COLO829 (cell line): ENCODE data around the gene MFSD11.
"Not testable (repeated sequence)": the region's sequence is repeated elsewhere in the genome, so short reads cannot be mapped to it uniquely, and the experiment has no call there.

Source experiments
- DNase-seq: peaks from one replicate; pipeline ENCODE4 v3.0.0; 2012; ENCODE audit warnings: low spot score

MFSD11 gene

DNA sequence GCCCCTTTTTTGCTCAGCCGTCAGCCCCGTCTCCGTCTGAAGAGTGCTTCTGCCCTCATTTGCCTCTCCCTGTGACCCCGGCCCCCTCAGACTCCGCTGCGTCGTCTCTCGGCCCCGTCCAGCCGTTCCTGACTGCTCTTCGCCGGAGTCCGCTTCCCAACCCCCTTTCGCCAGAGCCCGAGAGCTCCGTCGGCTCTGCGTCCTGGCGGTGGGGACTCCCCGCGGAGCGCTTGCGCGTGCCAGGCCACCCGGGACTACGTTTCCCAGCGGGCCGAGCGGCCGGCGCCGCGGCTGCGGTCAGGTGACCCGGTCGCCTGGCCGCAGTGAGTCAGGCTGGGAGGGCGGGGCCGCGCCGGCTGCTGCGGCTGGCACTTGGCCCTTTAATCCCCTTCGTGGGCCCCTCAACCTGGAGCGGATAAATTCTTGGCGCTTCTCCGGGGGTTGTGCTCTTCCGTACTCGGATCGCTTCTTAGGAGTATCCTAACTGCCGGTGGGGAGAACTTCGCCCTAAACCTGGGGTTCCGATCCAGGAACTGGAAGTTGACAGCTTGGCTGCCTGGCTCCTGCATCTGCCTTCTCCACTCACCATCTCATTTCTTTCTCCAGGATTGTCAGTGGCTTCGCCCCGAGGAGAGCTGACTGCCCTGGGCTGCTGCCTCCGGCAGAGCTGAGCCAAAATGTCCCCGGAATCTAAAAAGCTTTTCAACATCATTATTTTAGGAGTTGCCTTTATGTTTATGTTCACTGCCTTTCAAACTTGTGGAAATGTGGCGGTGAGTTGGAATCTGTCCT is at the start of gene MFSD11:
TSS of gene MFSD11 (plus strand) at position 444 of the 792 bp plus-strand sequence. CDS start at position 678, 234 bp downstream.
- peak; percentile 96 for DNase-seq

GRCh38 chr17:76688165-76688622 is 49.7 kb upstream of the MFSD11 start:
- DNase-seq, result no peak

DNA sequence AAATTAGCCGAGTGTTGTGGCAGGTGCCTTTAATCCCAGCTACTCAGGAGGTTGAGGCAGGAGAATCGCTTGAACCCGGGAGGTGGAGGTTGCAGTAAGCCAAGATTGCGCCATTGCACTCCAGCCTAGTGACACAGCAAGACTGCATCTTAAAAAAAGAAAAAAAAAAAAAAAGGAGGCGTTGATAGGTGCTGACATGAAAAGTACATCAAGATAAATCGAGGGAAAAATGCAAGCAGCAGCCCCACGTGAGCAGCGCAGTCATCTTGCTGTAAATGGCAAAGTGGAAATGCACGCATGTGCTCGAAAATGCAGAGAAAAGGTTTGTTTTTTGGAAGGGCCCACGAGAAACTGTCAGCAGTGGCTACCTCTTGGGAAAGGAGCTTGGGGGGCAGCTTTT is 48.1 kb upstream of the MFSD11 start:
- no peak for DNase-seq

- no peak for DNase-seq
Measured at GRCh38 chr17:76690596-76691280, 47.2 kb upstream of the MFSD11 start.

DNA sequence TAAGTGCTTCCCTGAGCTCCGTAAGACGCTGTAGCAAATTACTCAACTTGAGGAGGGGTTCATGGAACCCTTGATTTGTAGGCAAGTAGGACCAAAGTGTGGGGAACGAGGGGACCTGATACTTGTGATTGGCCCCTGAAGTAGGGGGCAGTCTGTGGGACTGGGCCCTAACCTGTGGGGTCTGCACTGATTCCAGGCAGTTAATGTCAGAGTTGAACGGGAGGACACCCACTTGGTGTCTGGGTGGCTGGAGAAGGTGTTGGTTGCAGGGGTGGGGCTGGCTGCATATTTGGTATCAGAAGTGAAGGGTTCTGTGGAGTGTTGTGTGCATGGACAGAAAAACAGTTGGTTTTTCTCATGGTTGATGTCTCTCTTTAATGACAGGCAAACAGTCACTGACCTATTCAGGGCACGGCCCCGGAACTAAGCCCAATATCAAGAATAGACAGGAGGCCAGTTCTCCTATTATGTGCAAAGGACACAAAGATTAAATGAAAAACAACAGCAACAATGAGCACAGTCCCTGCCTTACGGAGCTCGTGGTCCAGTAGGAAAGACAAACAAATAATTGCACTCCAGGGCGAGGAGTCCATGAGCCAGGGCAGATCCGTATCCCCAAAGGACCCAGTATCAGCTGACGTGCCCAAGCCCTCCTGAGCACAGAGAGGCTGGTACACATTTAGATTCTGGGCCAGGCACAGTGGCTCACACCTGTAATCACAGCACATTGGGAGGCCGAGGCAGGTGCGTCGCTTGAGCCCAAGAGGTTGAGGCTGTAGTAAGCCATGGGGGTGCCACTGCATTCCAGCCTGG is 46.3 kb upstream of the MFSD11 start:
- DNase-seq, result no peak

DNA sequence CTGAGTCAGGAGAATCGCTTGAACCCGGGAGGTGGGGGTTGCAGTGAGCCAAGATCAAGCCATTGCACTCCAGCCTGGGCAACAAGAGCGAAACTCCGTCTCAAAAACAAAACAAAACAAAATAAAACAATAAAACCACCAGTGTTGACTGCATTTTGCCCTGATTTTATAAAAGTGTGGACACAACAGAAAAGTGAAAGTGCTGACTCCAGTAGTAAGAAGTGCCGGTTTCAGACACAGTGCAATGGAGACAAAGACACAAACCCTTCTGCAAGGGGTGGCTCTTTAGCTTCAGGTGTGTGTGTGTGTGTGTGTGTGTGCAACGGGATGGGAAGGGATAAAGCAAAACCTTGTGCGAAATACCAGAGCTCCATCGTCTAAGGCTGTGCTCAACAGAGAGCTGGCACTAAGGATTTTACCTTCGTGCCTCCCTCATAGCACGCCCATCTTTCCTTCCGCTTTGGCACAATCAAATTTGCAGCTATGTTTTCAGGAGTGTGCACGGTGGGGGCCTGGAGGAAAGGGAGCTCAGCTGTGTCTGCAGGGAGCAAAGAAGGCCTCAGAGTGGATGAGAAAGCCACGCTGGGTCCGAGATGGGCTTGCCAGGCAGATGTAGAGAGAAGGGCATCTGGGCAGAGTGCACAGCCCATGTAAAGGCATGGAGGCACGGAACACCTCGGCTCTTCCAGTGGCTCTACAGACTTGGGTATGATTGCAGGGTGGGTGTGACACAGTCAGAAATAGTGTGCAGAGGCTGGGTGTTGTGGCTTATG is 42.7 kb upstream of the MFSD11 start:
- no peak for DNase-seq

GRCh38 chr17:76696763-76697701 is 40.9 kb upstream of the MFSD11 start:
- no peak for DNase-seq

DNA sequence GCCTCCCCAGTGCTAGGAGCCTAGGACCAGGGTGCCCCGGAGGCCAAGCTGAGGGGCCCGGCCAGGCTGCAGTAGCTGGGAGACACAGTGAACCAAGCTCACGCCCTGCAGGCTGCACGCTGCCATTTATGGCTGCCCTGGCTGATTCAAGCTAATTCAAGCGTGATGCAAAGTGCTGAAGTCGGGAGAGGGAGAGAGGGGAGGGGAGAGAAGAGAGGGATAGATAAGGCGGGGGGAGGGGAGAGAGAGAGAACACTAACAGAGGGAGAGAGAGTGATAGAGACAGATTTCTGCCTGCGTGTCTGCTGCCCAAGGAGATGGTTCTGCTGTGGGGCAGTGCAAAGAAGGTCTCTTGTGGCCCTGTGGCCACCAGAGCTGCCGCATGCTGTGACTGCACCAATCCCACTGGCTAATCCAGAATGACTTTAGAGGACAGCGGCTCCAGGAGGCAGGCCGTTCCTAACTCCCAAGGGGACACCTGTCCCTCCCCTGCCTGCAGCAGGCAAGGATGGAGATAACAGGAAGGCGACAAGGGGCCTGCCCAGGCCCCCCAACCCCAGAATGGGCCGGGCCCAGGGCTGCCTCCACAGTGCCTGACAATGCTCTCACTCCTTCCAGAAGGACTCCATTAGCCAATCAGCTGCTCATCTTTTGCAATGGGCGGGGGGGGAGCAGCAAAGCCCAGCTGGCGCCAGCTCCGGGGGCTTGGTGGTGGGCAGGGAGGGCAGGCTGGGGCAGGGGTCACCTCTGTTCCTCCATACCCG is 40.0 kb upstream of the MFSD11 start:
- no peak for DNase-seq

DNA sequence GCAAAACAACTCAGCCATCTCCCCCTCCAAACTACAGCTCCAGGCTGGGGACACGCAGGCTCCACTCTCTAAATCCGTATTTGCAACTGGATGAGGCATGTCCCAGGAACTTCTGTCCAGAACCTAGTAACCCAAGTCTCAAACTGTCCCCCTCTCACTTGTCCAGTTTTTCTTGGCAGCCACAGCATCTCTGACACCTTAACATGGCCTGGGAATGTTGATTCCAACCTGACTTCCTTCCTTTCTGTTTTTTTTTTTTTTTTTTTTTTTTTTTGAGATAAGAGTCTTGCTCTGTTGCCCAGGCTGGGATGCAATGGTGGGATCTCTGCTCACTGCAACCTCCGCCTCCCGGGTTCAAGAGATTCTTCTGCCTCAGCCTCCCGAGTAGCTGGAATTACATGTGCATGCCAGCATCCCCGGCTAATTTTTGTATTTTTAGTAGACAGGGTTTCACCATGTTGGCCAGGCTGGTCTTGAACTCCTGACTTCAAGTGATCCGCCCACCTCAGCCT is 39.4 kb upstream of the MFSD11 start:
- not testable (repeated sequence) for DNase-seq

DNA sequence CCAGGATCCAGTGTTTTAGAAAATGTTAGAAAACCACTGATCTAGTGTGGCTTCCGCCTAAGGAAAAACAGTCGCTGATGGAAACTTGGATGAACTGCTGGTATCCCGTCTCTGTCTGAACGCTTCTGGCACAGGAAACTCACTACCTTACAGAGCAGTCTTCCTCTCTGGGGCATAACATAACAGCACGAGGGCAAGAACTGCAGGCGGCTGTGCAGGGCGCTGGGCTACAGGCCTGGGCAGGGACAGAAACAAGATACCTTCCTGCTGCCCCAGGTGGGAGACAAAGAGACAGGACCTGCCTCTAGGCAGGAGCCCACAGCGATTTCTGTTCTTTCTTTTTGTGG is 37.7 kb upstream of the MFSD11 start:
- DNase-seq, result no peak

GRCh38 chr17:76700617-76701470 is 37.1 kb upstream of the MFSD11 start:
- peak; percentile 38 for DNase-seq

DNA sequence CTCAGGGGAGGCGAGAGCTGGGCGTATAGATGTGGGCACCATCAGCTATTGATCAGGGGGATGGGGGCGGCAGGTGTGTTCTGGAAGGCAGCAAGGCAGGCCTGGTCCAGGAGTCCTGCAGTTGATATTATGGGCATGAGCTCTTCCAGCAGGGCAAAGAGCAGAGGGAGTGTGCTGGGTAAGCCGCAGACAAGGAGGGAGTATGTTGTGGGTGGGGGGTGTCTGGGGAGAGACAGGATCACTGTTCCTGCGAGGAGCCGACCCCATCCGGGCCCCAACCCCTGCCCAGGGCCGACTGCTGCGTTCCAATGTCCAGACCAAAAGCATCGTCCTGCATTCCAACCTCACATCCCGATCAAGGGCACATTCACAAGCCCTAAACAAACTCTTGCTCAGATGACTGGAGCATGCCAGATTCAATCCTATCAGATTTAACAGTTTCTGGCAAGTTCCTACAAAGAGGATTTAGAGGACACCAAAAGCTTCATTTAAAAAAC is 36.4 kb upstream of the MFSD11 start:
- DNase-seq, result no peak

- DNase-seq, result no peak
Measured at GRCh38 chr17:76702076-76702475, 35.8 kb upstream of the MFSD11 start.

DNA sequence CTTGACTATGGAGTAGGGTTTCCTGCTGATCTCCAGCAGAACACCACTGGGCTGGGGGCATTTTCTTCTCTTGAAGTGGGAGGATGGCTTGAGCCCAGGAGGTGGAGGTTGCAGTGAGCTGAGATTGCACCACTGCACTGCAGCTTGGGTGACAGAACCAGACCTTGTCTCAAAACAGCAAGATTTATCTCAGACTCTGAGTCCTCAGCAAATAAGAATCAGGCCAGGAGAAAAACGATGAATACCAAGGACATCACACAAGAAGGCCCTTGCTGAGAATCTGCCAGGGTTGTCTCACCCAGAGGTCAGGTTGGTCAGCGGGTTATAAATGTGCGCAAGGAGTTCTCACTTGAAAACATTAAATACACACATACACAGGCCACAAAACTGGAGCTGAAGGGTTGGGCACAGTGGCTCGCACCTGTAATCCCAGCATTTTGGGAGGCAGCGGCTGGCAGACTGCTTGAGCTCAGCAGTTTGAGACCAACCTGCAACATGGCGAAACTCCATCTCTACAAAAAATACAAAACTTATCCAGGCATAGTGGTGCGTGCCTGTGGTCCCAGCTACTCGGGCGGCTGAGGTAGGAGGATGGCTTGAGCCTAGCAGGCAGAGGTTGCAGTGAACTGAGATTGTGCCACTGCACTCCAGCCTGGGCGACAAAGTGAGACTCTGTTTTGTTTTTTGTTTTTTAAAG is 34.8 kb upstream of the MFSD11 start:
- no peak for DNase-seq

DNA sequence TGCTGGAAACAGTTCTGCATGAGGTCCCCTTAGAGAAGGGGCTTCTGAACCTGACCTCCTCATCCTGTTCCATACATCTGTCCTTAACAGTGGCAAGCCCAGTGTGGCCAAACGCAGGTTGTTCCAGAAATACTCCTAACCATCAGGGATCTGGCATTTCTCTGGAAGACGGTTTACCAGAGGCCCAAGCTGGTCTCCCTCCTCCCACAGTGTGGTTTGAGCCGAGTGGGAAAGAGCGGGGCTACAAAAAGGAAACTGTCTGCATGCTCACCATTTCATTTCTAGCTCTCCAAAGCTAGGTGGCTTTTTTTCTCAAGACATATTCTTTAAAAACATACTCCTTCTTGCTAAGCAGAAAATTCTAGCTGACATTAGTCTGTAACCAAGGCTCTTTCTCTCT is 33.1 kb upstream of the MFSD11 start:
- no peak for DNase-seq

DNA sequence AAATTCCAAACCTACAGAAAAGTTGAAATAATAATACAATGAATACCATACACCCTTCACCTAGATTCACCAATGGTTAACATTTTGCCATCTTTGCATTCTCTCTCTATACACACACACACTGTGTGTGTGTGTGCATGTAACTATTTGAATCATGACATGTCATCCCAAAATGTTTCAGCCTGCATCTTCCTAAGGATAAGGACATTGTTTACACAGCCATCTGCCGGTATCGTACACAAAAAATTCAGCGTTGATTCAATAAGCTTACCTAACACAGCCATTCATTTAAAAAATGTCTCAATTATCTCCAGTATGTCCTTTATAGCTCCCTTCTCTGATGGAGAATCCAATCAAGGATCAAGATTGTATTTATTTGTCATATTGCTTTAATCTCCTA is 31.1 kb upstream of the MFSD11 start:
- no peak for DNase-seq

GRCh38 chr17:76707985-76708807 is 29.7 kb upstream of the MFSD11 start:
- DNase-seq, result no peak
